Measurements from ENCODE around the gene HOXC11.

The HOXC11 gene

DNA sequence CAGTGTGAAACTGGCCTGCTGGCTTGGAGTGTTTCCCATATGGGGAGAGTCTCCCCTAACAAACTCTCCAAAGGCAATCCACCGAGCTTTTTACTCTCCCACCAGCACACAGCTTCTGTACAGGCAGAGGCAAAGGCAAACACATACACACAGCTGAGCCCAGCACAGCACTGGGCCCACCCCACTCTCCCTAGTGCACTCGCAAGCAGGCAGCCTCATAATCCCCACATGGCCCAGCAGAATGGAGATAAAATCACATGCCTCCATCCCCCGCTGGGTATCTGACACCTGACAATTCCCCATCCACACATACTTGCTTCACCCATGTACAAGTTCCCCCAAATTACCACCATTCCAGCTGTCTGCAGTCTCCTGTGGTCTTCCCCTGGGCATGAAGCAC is 14.8 kb upstream of the HOXC11 start:
- DNase-seq, result no peak

- DNase-seq, result no peak
Measured at GRCh38 chr12:53959314-53959713, 13.6 kb upstream of the HOXC11 start.

- no peak for DNase-seq
Measured at GRCh38 chr12:53960187-53961024, 12.5 kb upstream of the HOXC11 start.

GRCh38 chr12:53961025-53961761 is 11.7 kb upstream of the HOXC11 start:
- no peak for DNase-seq

- no peak for DNase-seq
Measured at GRCh38 chr12:53963005-53963404, 9.9 kb upstream of the HOXC11 start.

DNA sequence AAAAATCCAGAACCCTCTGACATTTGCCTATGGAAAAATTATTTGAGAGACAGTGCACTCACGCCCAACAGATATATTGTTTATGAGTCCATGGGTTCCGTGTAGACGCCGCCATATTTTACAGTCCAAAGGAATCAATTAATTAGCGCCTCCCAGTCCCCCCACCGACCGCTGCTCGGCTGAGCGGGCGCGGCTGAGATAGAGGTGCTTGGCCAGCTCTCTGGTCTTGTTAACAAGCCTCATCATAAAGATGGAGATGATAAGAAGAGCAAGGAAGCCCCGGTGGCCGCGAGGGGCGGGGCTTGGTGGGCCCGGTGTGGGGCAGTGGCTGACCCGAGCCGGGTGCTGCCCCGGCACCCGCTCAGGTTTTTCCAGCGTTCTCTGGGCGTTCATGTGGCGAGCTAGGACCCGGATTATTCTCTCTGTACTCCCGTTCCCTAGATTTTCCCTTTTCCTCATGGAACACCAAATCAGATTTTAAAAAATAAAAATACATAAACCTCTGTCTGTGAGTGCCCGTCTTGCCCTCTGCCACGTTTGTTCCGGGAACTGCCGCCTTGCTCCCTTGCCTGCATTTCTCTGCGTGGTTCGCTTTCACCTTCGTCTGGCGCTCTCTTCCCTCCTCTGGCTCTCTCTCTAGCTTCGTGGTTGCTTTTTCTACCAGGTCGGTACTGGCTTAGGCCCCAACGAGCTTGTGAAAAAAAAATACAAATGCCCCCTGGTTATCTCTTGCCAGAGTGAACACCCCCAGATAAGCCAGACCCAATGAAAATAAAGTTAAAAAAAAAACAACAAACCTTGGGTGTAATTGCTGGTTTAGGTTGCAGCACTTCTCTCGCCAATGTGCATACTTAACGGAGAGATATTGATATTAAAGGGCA is 9.3 kb upstream of the HOXC11 start:
- DNase-seq, result no peak

DNA sequence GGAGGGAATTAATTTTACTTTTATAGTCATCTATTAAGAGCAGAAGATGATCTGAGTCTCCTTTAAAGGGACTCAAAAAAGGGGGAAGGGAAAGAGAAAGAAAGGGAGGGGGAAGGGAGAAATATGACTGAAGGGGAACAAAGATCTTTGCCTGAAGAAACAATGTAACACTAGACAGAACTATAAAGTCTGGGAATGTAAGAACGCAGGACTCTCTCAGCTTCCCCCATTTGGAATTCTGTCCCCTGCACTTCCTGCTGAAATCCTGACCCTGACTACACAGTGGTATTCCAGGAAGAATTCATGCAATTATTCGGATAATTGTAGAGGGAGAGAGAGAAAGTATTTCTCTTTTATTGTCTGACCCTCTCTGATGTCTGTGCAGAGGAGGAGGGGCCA is 8.6 kb upstream of the HOXC11 start:
- no peak for DNase-seq

DNA sequence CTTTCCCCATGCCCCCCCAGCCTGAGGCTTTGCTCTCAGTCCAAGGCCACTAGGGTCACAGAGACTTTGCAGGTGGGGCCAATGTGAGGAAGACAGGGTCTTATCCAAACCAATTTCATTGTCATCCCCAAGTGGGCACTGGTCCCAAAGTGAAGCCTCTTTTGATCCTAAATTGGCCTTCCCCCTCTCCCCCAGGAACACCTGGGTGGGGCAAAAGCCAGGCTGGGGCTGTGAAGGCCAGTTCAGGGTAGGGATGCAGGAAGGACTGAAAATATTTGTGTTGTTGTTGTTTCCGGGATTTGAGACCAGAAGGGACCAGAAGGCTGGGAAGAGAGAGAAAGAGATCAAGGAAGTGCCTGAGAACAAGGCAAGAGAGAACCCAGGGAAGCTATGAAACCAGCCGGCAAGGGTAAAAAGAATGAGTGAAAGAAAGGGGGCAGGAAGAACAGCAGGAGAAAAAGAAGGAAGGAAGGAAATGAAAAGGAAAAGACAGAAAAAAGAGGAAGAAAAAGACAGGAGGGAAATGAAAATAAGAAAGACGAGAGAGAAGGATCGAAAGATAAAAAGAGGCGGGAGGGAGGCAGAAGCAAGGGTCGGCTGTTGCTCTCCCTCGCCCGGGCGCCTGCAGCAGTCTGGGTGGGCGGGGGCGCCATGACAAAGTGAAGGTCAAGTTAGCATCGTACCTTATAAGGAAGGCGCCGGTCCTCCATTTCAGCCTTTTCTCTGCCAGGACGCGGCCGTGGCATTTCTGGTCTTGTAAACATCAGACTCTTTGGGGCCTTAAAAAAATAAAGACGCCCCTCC is 7.4 kb upstream of the HOXC11 start:
- peak; percentile 36 for DNase-seq

DNA sequence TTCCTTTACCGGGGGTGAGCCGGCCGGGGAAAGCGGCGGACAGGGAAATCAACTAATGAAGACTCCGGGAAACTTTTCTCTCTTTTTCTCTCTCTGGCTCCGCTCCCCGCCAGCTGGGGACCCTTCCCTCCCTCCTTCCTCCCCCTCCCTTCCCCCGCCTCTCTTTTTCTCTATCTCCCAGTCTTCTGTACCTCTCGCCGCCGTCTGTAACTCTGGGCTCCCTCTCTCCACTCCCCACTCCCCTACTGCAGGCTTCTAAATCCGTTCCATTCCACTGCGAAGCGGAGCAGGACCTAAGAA is 6.9 kb upstream of the HOXC11 start:
- DNase-seq, result no peak

GRCh38 chr12:53966385-53967133 is 6.4 kb upstream of the HOXC11 start:
- DNase-seq, result peak; percentile 57

DNA sequence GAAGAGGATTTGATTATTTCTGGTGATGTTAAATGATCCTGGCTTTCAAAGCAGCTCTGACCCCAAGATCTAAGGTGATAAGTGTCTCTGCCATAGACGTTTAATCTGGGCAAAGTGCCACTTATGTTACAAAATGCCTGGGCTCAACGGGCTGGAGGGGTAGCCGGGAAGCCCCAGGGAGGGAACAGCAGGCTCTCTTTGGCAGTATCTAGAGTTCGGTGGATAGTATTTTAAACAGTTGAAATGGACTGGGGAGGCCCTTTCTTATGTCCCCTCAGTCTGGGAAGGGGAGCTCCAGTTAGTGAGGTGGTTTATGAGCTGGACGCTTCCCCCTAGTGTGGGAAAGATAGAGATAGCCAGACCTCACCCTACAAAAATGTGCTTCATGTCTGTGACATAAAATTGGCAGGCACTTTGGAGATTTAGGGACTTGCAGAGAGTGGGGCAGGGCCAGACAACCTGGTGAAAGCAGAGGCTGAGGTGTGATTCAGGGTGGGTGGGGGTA is 5.5 kb upstream of the HOXC11 start:
- no peak for DNase-seq

DNA sequence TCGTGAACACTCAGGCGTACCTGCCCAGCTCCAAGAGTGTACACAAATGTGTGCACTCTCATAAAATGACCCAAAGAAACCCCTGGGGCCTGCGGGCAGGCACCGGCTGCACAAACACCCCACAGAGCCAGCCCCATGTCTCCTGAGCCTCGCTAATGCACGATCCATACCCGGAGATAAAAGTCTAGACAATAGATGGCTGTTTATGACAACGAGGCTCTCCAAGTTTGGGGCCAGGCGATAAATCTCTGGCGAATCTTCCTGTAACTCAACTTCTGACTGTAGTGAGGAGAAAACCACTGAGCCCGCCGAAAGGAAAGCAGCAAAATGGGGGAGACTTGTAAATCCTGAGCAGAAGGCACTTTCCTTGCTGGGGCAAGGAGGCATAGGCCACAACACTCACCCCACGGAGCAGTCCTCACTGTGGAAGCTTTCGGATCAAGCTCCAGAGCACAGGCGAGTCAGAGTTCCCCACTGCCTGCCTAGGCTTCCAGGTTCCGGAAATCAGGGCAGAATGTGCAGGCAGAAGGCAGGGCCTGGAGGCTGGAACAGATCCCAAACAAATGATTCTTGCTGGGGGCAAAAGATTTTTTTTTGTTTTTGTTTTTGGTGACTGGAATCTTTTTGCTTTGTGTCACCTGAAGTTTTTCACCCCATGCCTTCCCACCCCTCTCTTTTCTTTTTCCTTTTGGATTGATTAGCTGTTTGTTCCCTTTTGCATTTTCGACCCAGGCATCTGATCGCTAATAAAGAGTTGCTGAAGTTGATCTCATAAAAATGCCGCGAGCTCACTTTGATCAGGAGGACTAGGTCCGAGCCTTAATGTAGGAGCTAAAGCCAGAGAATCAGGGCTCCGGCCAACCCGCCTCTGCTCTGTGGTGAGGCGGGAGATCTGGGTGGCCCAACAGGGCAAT is 4.5 kb upstream of the HOXC11 start:
- no peak for DNase-seq

DNA sequence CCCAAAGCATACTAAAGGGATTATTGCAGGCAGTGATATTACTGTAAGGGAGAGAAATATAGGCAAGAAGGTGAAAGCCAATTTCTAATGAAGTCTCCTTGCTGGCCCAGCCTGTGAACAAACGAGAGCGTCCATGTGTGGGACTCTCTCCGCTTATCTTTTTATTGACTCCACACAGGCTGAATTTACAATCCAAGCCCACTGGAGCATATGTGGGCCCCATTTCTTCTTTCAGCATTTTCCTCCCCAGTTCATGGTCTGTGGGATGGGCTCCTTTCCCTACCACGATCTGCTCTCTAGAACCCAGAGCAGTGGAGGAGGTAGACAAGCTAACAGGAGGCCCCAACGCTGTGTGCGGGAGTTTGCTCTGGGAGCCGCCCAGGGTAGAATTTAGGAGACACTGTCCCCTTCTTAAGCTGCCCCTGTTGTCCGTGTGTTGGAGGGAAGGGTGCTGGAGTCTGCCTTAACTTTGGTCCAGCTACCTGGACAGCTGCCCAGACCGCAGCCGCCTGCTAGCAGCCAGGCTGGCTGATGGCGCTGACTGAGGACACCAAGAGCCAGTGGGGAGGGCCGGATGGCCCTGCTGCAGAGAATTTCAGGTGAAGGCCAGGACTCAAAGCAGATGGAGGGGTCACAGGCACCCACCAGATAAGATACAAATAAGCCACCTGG is 3.2 kb upstream of the HOXC11 start:
- no peak for DNase-seq

GRCh38 chr12:53970451-53970850 is 2.5 kb upstream of the HOXC11 start:
- no peak for DNase-seq

GRCh38 chr12:53971129-53971528 is 1.8 kb upstream of the HOXC11 start:
- DNase-seq, result no peak

GRCh38 chr12:53971686-53972085 is 1.2 kb upstream of the HOXC11 start:
- DNase-seq, result no peak

DNA sequence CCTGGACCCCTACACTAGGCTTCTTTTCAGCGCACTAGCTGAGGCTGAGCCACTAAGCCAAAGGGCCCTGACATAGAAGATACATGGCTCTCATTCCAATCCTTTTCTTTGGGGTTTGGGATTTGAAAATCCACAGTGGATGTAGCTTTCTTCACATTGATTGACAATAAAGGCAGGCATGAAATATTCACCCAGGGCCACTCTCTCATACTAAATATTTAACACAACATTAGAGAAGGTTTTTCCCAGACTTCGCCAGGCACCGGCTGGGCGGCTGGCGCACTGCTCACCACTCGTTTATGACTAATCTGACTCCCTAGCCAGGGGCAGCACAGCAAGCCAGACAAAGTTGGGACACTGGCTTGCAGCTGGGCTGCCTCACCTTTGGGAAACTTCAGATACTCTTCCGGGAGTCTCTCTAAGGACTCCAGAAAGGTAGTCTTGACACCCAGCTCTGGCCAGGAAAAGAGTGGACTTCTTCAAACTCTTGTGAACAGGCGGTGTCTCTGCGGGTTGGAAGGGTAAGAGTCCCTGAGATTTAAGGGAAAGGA is 699 bp upstream of the HOXC11 start:
- DNase-seq, result no peak

DNA sequence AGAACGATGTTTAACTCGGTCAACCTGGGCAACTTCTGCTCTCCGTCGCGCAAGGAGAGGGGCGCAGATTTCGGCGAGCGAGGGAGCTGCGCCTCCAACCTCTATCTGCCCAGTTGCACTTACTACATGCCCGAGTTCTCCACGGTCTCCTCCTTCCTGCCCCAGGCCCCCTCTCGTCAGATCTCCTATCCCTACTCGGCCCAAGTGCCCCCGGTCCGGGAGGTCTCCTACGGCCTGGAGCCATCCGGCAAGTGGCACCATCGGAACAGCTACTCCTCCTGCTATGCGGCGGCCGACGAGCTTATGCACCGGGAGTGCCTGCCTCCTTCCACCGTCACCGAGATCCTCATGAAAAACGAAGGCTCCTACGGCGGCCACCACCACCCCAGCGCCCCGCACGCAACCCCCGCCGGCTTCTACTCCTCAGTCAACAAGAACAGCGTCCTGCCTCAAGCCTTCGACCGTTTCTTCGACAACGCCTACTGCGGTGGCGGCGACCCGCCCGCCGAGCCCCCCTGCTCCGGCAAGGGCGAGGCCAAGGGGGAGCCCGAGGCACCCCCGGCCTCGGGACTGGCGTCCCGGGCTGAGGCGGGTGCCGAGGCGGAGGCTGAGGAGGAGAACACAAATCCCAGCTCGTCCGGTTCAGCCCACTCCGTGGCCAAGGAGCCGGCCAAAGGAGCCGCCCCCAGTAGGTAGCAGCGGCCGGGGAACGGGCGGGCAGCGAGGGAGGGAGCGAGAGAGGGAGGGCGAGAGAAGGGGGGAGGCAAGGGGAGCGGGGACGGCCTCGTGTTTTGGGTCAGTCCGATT is 513 bp downstream of the HOXC11 start:
- DNase-seq, result no peak

All from eye (tissue), 1 donor.